GM23338 (cell line): Measurements from ENCODE around the gene CACNB4. TPM values are rescaled to one million over a fixed set of nuclear protein-coding genes. Genes with fewer than 3 reads are reported as not detected.

Experiments used
- ATAC-seq: fragments of 200-7000 bp; cut with Tn5 transposase; 3 replicates; pipeline ENCODE4 v1.9.1; 2020
- DNase-seq: peaks from one replicate; pipeline ENCODE4 v3.0.0-alpha.2; 2015; ENCODE audit warnings: low spot score
- H2AFZ ChIP-seq: fragments of 200-600 bp; sonication (generic); 2 replicates; pipeline ENCODE4 v1.8.0; 2016; ENCODE audit warnings: antibody characterized with exemption, mild to moderate bottlenecking, moderate library complexity
- H3F3A ChIP-seq: fragments of 200-600 bp; sonication (generic); replicated peaks from 2 replicates; pipeline ENCODE4 v1.8.0; 2017; ENCODE audit warnings: antibody characterized with exemption, mixed run types, low read depth
- H3K27ac ChIP-seq: fragments of 200-600 bp; sonication (generic); 2 replicates; pipeline ENCODE4 v1.6.1; 2016; ENCODE audit warnings: low read depth
- H3K27me3 ChIP-seq: fragments of 200-600 bp; sonication (generic); 2 replicates; pipeline ENCODE4 v1.8.0; 2016; ENCODE audit warnings: mild to moderate bottlenecking, mixed run types, moderate library complexity; ENCODE audit not compliant: insufficient read depth
- H3K36me3 ChIP-seq: fragments of 200-600 bp; sonication (generic); 2 replicates; pipeline ENCODE4 v1.8.0; 2016; ENCODE audit warnings: mild to moderate bottlenecking; ENCODE audit not compliant: insufficient read depth
- H3K4me1 ChIP-seq: fragments of 200-600 bp; sonication (generic); 2 replicates; pipeline ENCODE4 v1.8.0; 2016; ENCODE audit warnings: mild to moderate bottlenecking, moderate library complexity; ENCODE audit not compliant: insufficient read depth
- H3K4me2 ChIP-seq: fragments of 200-600 bp; sonication (generic); 2 replicates; pipeline ENCODE4 v1.7.1; 2017; ENCODE audit warnings: mixed run types
- H3K4me3 ChIP-seq: fragments of 200-600 bp; sonication (generic); 2 replicates; pipeline ENCODE4 v1.6.1; 2016; ENCODE audit warnings: mixed run types
- H3K79me2 ChIP-seq: fragments of 200-600 bp; sonication (generic); replicated peaks from 2 replicates; pipeline ENCODE4 v1.8.0; 2017; ENCODE audit warnings: mild to moderate bottlenecking; ENCODE audit not compliant: insufficient read depth
- H3K9me2 ChIP-seq: fragments of 200-600 bp; sonication (generic); 2 replicates; pipeline ENCODE4 v1.8.0; 2017; ENCODE audit not compliant: insufficient read depth
- H4K20me1 ChIP-seq: fragments of 200-600 bp; sonication (generic); replicated peaks from 2 replicates; pipeline ENCODE4 v1.8.0; 2017; ENCODE audit warnings: mild to moderate bottlenecking; ENCODE audit not compliant: insufficient read depth
- H3K27ac Mint-ChIP-seq: 2 replicates; pipeline ENCODE4 v1.8.0; 2020; ENCODE audit warnings: inconsistent platforms, mild to moderate bottlenecking, moderate library complexity, mixed read lengths
- H3K27me3 Mint-ChIP-seq: 3 replicates; pipeline ENCODE4 v1.8.0; 2022; ENCODE audit warnings: low read depth, mild to moderate bottlenecking, moderate library complexity, mixed read lengths, inconsistent platforms; ENCODE audit not compliant: insufficient read depth, poor library complexity
- H3K36me3 Mint-ChIP-seq: 3 replicates; pipeline ENCODE4 v1.8.0; 2021; ENCODE audit warnings: low read depth, mild to moderate bottlenecking, inconsistent platforms, moderate library complexity, mixed read lengths
- H3K4me1 Mint-ChIP-seq: 3 replicates; pipeline ENCODE4 v1.8.0; 2020; ENCODE audit warnings: mild to moderate bottlenecking, inconsistent platforms, mixed read lengths
- H3K4me3 Mint-ChIP-seq: 3 replicates; pipeline ENCODE4 v1.8.0; 2021; ENCODE audit warnings: moderate library complexity, mild to moderate bottlenecking, inconsistent platforms, mixed read lengths
- H3K9me3 Mint-ChIP-seq: 3 replicates; pipeline ENCODE4 v1.8.0; 2020; ENCODE audit warnings: moderate library complexity, mild to moderate bottlenecking, inconsistent platforms, mixed read lengths
- CREB1 ChIP-seq: fragments of 250-450 bp; sonication (Bioruptor Pico); IDR thresholded peaks from 2 replicates; pipeline ENCODE4 v1.5.0; 2020; ENCODE audit warnings: low read depth, mild to moderate bottlenecking, moderate library complexity
- EZH2phosphoT487 ChIP-seq: fragments of 200-600 bp; sonication (generic); IDR thresholded peaks from one replicate; pipeline ENCODE4 v1.8.1; 2018; ENCODE audit warnings: antibody characterized with exemption; ENCODE audit not compliant: unreplicated experiment
- POLR2AphosphoS5 ChIP-seq: IDR thresholded peaks from 2 replicates; pipeline ENCODE4 v1.6.1; 2016; ENCODE audit warnings: antibody characterized with exemption, low read depth
- REST ChIP-seq: IDR thresholded peaks from one replicate; pipeline ENCODE4 v1.6.1; 2018; ENCODE audit warnings: antibody characterized with exemption; ENCODE audit not compliant: unreplicated experiment
- STAT1 ChIP-seq: IDR thresholded peaks from one replicate; pipeline ENCODE4 v1.6.1; 2016; ENCODE audit warnings: antibody characterized with exemption; ENCODE audit not compliant: unreplicated experiment
- ZNF462 ChIP-seq: fragments of 250-450 bp; sonication (Bioruptor Pico); IDR thresholded peaks from 2 replicates; pipeline ENCODE4 v1.5.0; 2020; ENCODE audit warnings: mild to moderate bottlenecking, moderate library complexity
- polyA plus RNA-seq: library from polyadenylated mRNA; unstranded; fragments of >200 nt; fragmentation: Nextera tagmentation; extraction: Ambion mirVana; gene quantifications from 2 replicates; pipeline ENCODE4 v1.2.1, GENCODE V29; 2016
- total RNA-seq: library from RNA; depleted of rRNA; stranded (reverse); fragments of >200 nt; shearing (Covaris generic); gene quantifications from 2 replicates; pipeline ENCODE4 v1.2.3, GENCODE V29; 2014
- TF ChIP-seq, protein P1 (sequence below), 2 experiments: fragments of 200-600 bp in 1 of 2; sonication (generic) in 1 of 2; conservative IDR thresholded peaks; 2 replicates each; pipeline versions ENCODE4 v1.5.1 to v1.6.1; 2016 to 2017; ENCODE audit warnings: antibody characterized with exemption in 2 of 2, low read depth in 2 of 2, mild to moderate bottlenecking in 2 of 2, moderate library complexity in 1 of 2

CACNB4 gene
- total and polyA plus RNA-seq, 2 experiments from 2014 or later: 4.0 to 9.8 TPM

- no peaks in the 10 kb centered on the region for H3K36me3 ChIP-seq
- no peaks in the 10 kb centered on the region; the same call in 1 of the 2 replicates for H3K9me2 ChIP-seq
- no peaks in the 10 kb centered on the region; the same call in 1 of the 2 replicates for H3K79me2 ChIP-seq
- H3K27me3 ChIP-seq: no peaks in the 10 kb centered on the region
- Mint-ChIP-seq H3K27me3 (peaks cover 7% of the 10 kb centered on the region), H3K9me3 (no peaks in the 10 kb centered on the region), H3K4me1 (peaks cover 49% of the 10 kb centered on the region), H3K4me3 (no peak overlapping the region), H3K36me3 (no peaks in the 10 kb centered on the region), H3K27ac (no peak overlapping the region; the same call in 1 of the 2 replicates)
- TF ChIP-seq CREB1 (no peak), STAT1 (no peak), POLR2AphosphoS5 (no peak), REST (no peak), EZH2phosphoT487 (no peak), ZNF462 (CRISPR knock-in tag) (no peak)
- TF ChIP-seq, protein P1, sequence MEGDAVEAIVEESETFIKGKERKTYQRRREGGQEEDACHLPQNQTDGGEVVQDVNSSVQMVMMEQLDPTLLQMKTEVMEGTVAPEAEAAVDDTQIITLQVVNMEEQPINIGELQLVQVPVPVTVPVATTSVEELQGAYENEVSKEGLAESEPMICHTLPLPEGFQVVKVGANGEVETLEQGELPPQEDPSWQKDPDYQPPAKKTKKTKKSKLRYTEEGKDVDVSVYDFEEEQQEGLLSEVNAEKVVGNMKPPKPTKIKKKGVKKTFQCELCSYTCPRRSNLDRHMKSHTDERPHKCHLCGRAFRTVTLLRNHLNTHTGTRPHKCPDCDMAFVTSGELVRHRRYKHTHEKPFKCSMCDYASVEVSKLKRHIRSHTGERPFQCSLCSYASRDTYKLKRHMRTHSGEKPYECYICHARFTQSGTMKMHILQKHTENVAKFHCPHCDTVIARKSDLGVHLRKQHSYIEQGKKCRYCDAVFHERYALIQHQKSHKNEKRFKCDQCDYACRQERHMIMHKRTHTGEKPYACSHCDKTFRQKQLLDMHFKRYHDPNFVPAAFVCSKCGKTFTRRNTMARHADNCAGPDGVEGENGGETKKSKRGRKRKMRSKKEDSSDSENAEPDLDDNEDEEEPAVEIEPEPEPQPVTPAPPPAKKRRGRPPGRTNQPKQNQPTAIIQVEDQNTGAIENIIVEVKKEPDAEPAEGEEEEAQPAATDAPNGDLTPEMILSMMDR (conservative IDR thresholded peaks at IDR 0.05; ENCODE audit: low read depth in 2 of 2): no peak
- H3K27ac ChIP-seq: no peak overlapping the region
- H3K4me3 ChIP-seq: no peak overlapping the region
- no peak overlapping the region for H3K4me2 ChIP-seq
- H4K20me1 ChIP-seq: no peaks in the 10 kb centered on the region
- no peak overlapping the region for H2AFZ ChIP-seq
- no peak for DNase-seq
- peaks cover 7% of the 10 kb centered on the region; the same call in 1 of the 2 replicates for H3F3A ChIP-seq
- peaks cover 26% of the 10 kb centered on the region for H3K4me1 ChIP-seq
- ATAC-seq: no peak; the same call in 2 of the 3 replicates
Measured at GRCh38 chr2:152038441-152038958, 60.3 kb downstream of the CACNB4 start.
